GM19238 (cell line): Measurements from ENCODE around the gene TRIM2.

Experiments used
- DNase-seq: peaks from one replicate; pipeline ENCODE4 v3.0.0; 2011; ENCODE audit warnings: low spot score; ENCODE audit not compliant: insufficient read length

Gene TRIM2

DNA sequence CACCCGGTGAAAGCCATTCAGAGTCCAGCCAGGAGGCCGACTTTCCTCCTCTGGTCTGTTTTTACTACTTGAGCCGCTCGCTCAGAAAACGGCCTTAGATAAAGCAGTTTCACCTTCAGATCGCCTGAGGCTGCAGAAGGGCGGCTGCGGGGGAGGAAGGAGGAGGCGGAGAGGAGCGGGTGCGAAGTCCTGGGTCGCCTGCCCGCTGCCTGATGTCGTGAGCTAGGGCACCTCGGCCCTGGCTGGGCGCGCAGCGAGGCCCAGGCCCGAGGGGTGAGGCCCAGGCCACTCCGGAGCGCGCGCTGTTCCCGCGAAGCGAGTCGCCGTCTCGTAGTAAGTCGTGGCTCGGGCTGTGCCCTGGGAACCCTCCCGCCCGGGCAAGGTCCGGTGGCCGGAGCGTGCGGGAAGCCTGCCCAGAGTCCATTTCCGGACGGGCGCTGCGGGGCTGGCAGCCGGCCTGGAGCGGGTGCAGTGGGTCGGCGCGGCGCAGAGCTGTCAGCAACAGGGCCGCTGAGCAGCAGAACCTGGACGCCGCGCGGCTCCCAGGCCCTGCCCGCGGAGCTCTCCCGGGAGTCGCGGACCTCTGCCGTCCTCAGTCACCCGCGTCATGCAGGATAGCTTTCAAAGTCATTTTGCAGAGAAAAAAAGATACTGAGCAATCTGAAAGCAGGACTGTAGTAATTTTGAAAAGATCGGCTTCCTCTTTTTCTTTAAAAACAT lies 18.6 kb downstream of the TRIM2 start:
- peak; percentile 30 for DNase-seq

DNA sequence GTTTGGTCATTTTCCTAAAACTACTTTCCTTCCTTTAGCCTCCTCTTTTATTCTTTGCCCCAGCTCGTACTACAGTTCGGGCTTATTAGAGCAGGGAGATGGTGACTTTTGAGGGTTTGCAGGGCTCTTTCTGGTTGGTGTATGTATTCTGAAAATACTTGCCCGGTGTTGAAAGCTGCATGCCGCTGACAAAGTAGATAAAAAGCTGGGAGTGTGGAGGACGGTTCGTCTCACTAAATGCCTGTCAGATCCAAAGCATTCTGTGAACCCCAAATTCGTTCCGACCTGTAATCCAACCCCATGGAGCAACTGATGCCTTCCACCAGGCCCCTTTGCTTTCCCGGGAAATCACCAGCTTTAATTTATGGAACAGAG lies 19.2 kb downstream of the TRIM2 start:
- no peak for DNase-seq

DNA sequence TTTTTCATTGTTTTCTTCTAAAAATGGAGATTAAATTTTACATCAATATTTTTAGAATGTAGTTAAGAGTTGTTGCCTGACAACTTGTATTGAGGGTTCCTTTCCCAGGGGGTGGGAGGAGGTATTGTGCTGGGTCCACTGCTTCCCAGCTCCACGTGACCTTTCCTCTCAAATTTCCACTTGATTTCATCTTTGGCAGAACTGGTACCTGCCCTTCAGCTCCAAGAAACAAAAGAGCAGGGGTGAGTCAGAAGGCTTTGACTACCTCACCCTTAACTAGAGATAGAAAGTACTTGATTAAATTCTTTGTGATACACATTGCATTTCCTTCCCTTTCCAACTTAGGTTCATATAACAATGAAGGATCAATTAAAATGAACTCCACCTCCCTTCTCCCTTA lies 19.7 kb downstream of the TRIM2 start:
- DNase-seq = no peak

DNA sequence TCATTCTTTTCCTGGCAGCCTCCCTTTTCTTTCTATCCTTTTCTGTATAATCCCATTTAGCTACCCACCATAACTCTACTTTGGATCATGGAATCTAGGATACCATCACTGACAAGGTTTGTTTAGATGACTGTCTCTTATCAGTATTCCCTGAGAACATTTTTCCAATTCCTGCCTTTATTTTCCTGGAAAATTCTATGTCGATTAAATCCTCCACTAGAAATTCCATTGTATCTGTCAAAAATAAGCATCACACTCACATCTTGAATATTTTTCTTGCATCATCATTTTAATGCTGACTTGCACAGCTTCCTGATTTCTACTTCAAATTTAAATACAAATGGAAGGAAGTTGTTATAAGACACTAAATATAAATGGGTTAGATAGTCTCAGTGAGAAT lies 20.2 kb downstream of the TRIM2 start:
- no peak for DNase-seq

GRCh38 chr4:153227469-153228075 lies 23.3 kb downstream of the TRIM2 start:
- DNase-seq = no peak

GRCh38 chr4:153228512-153229140 lies 24.4 kb downstream of the TRIM2 start:
- no peak for DNase-seq

- no peak for DNase-seq
These were observed 25.3 kb downstream of the TRIM2 start for GRCh38 chr4:153229545-153229944.

GRCh38 chr4:153232768-153233167 lies 28.5 kb downstream of the TRIM2 start:
- DNase-seq = no peak

GRCh38 chr4:153233761-153234371 lies 29.6 kb downstream of the TRIM2 start:
- DNase-seq = no peak

- DNase-seq = no peak
These were observed 30.6 kb downstream of the TRIM2 start for GRCh38 chr4:153234885-153235284.

DNA sequence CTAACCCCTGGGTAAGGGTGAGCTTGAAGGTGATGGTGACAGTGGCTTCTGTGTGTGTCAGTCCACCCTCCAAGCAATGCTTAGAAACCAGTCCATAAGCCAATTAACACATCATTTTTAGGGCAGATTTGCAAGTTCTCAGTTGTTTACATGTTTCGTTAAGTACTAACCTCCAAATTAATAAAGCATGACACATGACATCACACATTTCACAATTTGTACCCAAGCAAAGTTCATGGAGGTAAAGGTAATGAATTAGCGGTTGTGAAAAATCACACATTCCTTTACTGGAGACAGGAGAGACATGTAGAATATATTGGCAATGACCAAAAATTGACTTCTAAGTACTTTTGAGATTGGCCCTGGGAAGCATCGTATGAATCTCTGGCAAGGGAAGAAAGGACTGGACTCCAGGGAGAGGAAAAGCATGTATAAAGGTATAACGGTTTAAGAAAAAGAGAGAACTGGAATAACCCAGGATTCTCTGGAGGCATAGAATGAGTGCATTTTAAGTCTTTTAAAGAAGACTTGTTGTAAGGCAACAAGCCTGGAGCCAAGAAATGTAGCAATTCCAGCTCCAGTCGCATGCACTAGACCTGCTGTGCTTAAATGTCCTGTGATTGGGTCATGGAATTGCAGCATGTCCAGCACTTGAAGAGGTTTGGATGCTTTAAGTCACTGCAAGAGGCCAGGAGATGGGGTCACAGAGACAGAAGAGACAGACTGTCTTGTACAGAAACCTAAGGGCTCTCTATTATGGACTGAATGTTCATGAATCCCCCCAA lies 34.1 kb downstream of the TRIM2 start:
- no peak for DNase-seq

DNA sequence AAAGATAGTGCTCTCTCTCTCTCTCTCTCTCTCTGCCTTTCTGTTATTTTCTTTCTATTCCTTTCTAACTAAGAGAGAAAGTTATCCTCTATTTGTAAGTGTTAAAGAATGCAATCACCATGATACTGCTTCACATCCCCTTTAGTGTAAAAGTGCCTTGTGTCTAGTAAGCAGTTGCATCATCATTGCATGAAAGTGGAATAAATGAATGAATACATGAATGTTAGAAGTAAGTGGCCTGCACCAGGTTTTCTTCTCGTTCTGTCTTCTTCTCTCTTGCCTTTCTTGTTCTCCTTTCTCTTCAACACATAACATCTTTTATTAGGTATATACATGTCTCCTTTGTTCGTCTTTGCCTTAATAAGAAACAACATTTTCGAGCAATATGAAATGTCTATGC lies 35.2 kb downstream of the TRIM2 start:
- no peak for DNase-seq

DNA sequence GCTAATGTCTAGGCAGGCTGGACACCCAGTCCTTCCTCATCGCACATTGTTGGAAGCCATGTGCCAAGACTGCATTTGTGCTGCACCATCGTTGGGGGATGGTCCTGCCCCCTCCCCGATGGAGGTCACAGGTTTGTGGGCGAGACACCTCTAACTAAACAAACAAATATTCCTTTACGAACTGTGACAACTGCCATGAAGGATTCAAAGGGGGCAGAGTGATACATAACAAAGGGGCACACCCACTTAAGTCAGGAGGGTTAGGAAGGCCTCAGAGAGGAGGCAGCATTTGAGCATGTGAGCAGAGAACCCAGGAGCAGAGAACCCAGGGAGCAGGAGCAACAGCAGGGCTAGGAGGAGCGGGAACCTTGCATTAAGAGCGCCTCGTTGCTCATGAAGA lies 37.1 kb downstream of the TRIM2 start:
- DNase-seq = no peak

DNA sequence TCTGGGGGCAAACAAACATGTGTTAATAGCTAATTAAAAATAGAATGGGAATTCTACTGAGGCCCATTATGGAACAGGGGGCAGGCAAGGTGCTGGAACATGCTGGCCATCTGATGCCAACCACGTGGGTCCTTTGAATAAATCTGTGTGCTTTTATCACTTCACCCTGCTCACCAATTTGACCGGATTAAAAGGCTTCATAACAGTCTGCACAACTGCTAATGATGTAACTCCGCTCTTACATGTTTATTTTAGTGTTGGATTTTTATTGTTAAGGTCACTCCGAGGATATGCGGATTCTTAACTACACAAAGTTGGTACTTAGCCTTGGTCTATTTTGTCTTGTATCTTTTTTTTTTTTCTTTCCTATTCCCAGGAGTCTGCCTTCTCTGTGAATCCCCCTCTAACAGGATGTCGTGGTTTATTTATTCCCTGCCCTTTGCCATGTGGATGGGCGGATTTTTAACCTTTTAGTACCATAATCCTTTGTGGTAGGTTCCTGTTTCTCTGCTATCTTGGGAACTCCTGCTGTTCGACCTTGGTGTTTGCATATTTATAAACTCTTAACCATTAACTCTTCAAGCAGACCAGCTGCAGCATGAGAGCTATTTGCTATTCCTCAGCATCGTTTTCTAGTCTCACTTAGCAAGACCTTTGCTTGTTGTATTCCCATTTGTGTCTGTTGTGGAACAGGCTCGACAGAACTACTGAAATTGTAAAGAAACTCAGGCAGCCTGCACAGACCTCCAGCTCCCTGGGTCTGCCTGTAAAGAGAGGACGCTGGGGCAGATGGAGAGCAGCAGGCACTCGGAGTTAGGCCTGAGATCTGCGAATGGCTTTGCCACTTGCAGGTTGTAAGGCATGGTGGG lies 38.0 kb downstream of the TRIM2 start:
- DNase-seq = no peak

GRCh38 chr4:153242839-153243324 lies 38.6 kb downstream of the TRIM2 start:
- no peak for DNase-seq

DNA sequence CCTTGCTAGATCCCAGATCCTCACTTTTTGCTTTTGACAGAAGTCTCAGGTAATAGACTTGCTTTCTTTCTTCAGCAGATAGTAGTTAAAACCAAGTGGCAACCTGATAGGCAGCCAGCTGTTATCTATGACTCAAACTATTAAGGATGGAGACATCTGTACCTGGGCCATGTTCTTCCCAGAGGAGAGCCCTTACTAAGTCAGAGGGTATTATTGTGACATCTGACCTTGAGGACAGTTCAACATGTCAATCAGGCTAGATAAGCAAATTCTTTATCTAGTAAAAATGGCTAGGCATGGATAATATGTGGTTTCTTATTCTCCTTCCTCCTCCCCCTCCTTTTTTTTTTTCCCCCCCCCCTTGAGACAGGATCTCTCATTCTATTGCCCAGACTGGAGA lies 39.2 kb downstream of the TRIM2 start:
- DNase-seq = no peak

GRCh38 chr4:153244969-153245368 lies 40.7 kb downstream of the TRIM2 start:
- no peak for DNase-seq

GRCh38 chr4:153245775-153246174 lies 41.5 kb downstream of the TRIM2 start:
- no peak for DNase-seq

DNA sequence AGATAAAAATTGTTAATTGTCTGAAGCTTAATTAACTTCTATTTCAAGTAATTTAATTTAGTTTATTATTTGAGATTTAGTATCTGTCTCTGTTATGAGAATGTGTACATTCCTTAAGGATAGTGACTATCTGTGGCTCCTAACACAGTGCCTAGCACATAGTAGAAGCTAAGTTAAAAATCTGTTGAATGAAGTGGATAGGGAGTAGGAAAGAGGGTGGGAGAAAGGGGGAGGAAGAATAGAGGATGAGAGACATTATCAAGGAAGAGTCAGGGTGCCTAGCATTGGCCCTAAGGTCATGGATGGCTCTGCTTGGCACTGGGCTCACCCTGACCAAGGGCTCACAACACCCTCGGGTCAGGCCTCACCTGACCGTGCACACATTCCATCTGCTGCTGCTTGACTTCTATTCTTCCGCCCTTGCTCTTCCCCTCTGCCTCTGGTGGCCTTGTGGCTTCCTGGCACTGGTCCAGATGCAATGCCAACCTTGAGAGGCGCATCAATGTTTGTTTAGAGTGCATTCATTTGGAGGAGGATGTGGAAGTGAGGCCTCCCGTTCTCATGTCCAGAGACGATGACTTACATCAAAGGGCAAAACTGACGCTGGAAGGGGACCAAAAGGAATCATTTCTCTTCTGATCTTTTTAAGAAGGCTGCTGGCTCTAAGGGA lies 42.3 kb downstream of the TRIM2 start:
- no peak for DNase-seq

GRCh38 chr4:153247116-153247490 lies 42.9 kb downstream of the TRIM2 start:
- no peak for DNase-seq
